Common myeloid progenitor, CD34-positive (primary cell): ENCODE measurements around the gene SWAP70.
"Not testable (repeated sequence)": the region's sequence is repeated elsewhere in the genome, so short reads cannot be mapped to it uniquely, and the experiment has no call there.

Experiments used
- CTCF ChIA-PET: fragments of 350-600 bp; sonication (Branson Sonifier 250); formaldehyde crosslinking; loops from one replicate; lab custom pipeline; 2021; ENCODE audit warnings: antibody characterized with exemption; lab: Charles Lee
- POLR2A ChIA-PET: fragments of 350-600 bp; sonication (Branson Sonifier 250); formaldehyde crosslinking; loops from one replicate; lab custom pipeline; 2021; ENCODE audit warnings: antibody characterized with exemption; lab: Charles Lee
- DNase-seq, 3 donors: peaks; one replicate each; pipeline versions ENCODE4 v3.0.0 to v3.0.0-alpha.2; 2013
- H3K27ac ChIP-seq, 2 experiments: 1 replicate in 1 of 2; 2 replicates in 1 of 2; pipeline ENCODE4 v1.7.0; 2013; ENCODE audit warnings: inconsistent platforms in 2 of 2, low read length in 2 of 2, mild to moderate bottlenecking in 2 of 2, low read depth in 1 of 2, moderate library complexity in 1 of 2; ENCODE audit not compliant: severe bottlenecking in 2 of 2, insufficient read depth in 1 of 2, poor library complexity in 1 of 2
- H3K27me3 ChIP-seq, 5 experiments: replicated peaks in 2 of 5; 1 replicate in 3 of 5; 2 replicates in 2 of 5; pipeline versions ENCODE4 v1.6.1 to v1.7.0; 2013; ENCODE audit warnings: low read length in 4 of 5, mild to moderate bottlenecking in 2 of 5, moderate library complexity in 2 of 5, inconsistent platforms in 1 of 5; ENCODE audit not compliant: insufficient read depth in 5 of 5, control insufficient read depth in 4 of 5
- H3K36me3 ChIP-seq, 4 experiments: 1 replicate in 2 of 4; 2 replicates in 2 of 4; pipeline versions ENCODE4 v1.6.1 to v1.7.0; 2013; ENCODE audit warnings: low read length in 3 of 4, control low read depth in 1 of 4, mild to moderate bottlenecking in 1 of 4; ENCODE audit not compliant: control insufficient read depth in 4 of 4, insufficient read depth in 4 of 4
- H3K4me1 ChIP-seq, 4 experiments: 1 replicate in 3 of 4; 2 replicates in 1 of 4; pipeline versions ENCODE4 v1.6.1 to v1.7.1; 2013; ENCODE audit warnings: low read length in 3 of 4, mild to moderate bottlenecking in 3 of 4, control low read depth in 1 of 4, inconsistent platforms in 1 of 4, moderate library complexity in 1 of 4; ENCODE audit not compliant: control insufficient read depth in 4 of 4, insufficient read depth in 4 of 4; ENCODE audit errors: control extremely low read depth in 1 of 4
- H3K4me3 ChIP-seq, 7 experiments: 1 replicate in 4 of 7; 2 replicates in 3 of 7; pipeline versions ENCODE4 v1.5.1 to v1.7.0; 2013; ENCODE audit warnings: mild to moderate bottlenecking in 7 of 7, low read length in 6 of 7, moderate library complexity in 6 of 7, inconsistent platforms in 2 of 7, low read depth in 2 of 7, control low read depth in 1 of 7; ENCODE audit not compliant: insufficient read depth in 4 of 7, control insufficient read depth in 1 of 7; ENCODE audit errors: extremely low read depth in 1 of 7
- H3K9me3 ChIP-seq, 5 experiments: 1 replicate in 4 of 5; 2 replicates in 1 of 5; pipeline versions ENCODE4 v1.6.1 to v1.7.1; 2013; ENCODE audit warnings: low read length in 4 of 5, mild to moderate bottlenecking in 2 of 5, inconsistent platforms in 1 of 5, low read depth in 1 of 5, moderate library complexity in 1 of 5; ENCODE audit not compliant: control insufficient read depth in 4 of 5, insufficient read depth in 2 of 5; ENCODE audit errors: control extremely low read depth in 1 of 5
- WGBS: methylation state at CpG from one replicate; pipeline ENCODE4 v1.1.5; 2013; ENCODE audit not compliant: insufficient coverage; 5-methylcytosine and 5-hydroxymethylcytosine counted together

SWAP70 gene

GRCh38 chr11:9619971-9620370, 43.9 kb upstream of the SWAP70 start:
- Histone ChIP-seq H3K36me3 (peaks cover 0 to 2% (median 0%) of the 10 kb centered on the region in 4 experiments), H3K27ac (no peak overlapping the region), H3K9me3 (no peaks in the 10 kb centered on the region), H3K27me3 (no peaks in the 10 kb centered on the region), H3K4me3 (no peak overlapping the region), H3K4me1 (peaks cover 9 to 16% (median 11%) of the 10 kb centered on the region in 4 experiments)
- no peak for DNase-seq
- POLR2A ChIA-PET = no interaction called here
- CTCF ChIA-PET = interaction anchor here (1.0 to 4.2 kb wide), 4 partner anchors 9 to 129 kb away, joined by 3 to 33 read pairs (median 4); no protein-coding TSS in a partner anchor

- POLR2A ChIA-PET, H3K36me3 ChIP-seq, H3K4me1 ChIP-seq, H3K9me3 ChIP-seq, H3K27ac ChIP-seq, H3K4me3 ChIP-seq, DNase-seq, H3K27me3 ChIP-seq, CTCF ChIA-PET: not testable (repeated sequence)
- 97% methylated on average over 4 of the region's 7 CpGs for WGBS
Observed at GRCh38 chr11:9622353-9622752, 41.5 kb upstream of the SWAP70 start.

GRCh38 chr11:9623053-9623452, 40.8 kb upstream of the SWAP70 start:
- H3K27me3 ChIP-seq, H3K9me3 ChIP-seq, DNase-seq, H3K27ac ChIP-seq, H3K4me1 ChIP-seq, CTCF ChIA-PET, POLR2A ChIA-PET, H3K4me3 ChIP-seq, H3K36me3 ChIP-seq: not testable (repeated sequence)
- WGBS = 94% methylated on average over 8 of the region's 23 CpGs

- Histone ChIP-seq H3K4me3 (no peak overlapping the region), H3K4me1 (peaks cover 0 to 4% (median 0%) of the 10 kb centered on the region in 4 experiments), H3K36me3 (peaks cover 0 to 2% (median 0%) of the 10 kb centered on the region in 4 experiments), H3K9me3 (no peaks in the 10 kb centered on the region), H3K27ac (no peak overlapping the region), H3K27me3 (no peaks in the 10 kb centered on the region)
- CTCF ChIA-PET = interaction anchor here (0.7 to 2.1 kb wide), 8 partner anchors 8 to 124 kb away, joined by 3 to 5 read pairs (median 3); no protein-coding TSS in a partner anchor
- DNase-seq = no peak
- POLR2A ChIA-PET = no interaction called here
Observed at GRCh38 chr11:9624448-9624847, 39.4 kb upstream of the SWAP70 start.

GRCh38 chr11:9625162-9625561, 38.7 kb upstream of the SWAP70 start:
- WGBS = 95% methylated on average over 6 of the region's 6 CpGs
- CTCF ChIA-PET = interaction anchor here (0.7 to 2.1 kb wide), 6 partner anchors 8 to 123 kb away, joined by 3 to 5 read pairs (median 4); no protein-coding TSS in a partner anchor

GRCh38 chr11:9625728-9626127, 38.1 kb upstream of the SWAP70 start:
- H3K4me1 ChIP-seq = peaks cover 0 to 4% (median 0%) of the 10 kb centered on the region in 4 experiments
- H3K36me3 ChIP-seq = peaks cover 0 to 2% (median 0%) of the 10 kb centered on the region in 4 experiments
- H3K9me3 ChIP-seq = no peaks in the 10 kb centered on the region
- no peak for DNase-seq
- no peak overlapping the region for H3K27ac ChIP-seq
- WGBS = 90% methylated on average over 3 of the region's 3 CpGs
- no peaks in the 10 kb centered on the region for H3K27me3 ChIP-seq
- CTCF ChIA-PET = interaction anchor here (0.9 to 1.9 kb wide), 3 partner anchors 10 to 97 kb away, joined by 3 to 5 read pairs (median 3); no protein-coding TSS in a partner anchor
- no peak overlapping the region for H3K4me3 ChIP-seq
- POLR2A ChIA-PET = no interaction called here

More at GRCh38 chr11:9625162-9625561, 38.7 kb upstream of the SWAP70 start:
- Histone ChIP-seq H3K27ac (no peak overlapping the region), H3K9me3 (no peaks in the 10 kb centered on the region), H3K4me1 (peaks cover 0 to 4% (median 0%) of the 10 kb centered on the region in 4 experiments), H3K4me3 (no peak overlapping the region), H3K27me3 (no peaks in the 10 kb centered on the region), H3K36me3 (peaks cover 0 to 2% (median 0%) of the 10 kb centered on the region in 4 experiments)
- POLR2A ChIA-PET = no interaction called here
- no peak for DNase-seq

GRCh38 chr11:9626496-9627394, 37.1 kb upstream of the SWAP70 start:
- ChIA-PET POLR2A (no interaction called here), CTCF (no interaction called here)
- 98% methylated on average over 8 of the region's 12 CpGs for WGBS
- Histone ChIP-seq H3K4me3 (no peak overlapping the region), H3K27me3 (no peaks in the 10 kb centered on the region), H3K36me3 (no peaks in the 10 kb centered on the region), H3K4me1 (peaks cover 0 to 4% (median 0%) of the 10 kb centered on the region in 4 experiments), H3K27ac (no peak overlapping the region), H3K9me3 (no peaks in the 10 kb centered on the region)
- DNase-seq = no peak
